AG09319 (cell line): ENCODE results near the gene KCNQ2.

Experiments
- DNase-seq: peaks from one replicate; pipeline ENCODE4 v3.0.0-alpha.2; 2010; ENCODE audit warnings: low read depth; ENCODE audit errors: extremely low read depth
- CTCF ChIP-seq: IDR thresholded peaks from 2 replicates; pipeline ENCODE4 v1.5.1; 2011; ENCODE audit warnings: low read depth, mild to moderate bottlenecking, inconsistent platforms, low read length, moderate library complexity

Gene KCNQ2

GRCh38 chr20:63363013-63363957 is 109.2 kb downstream of the KCNQ2 start:
- no peak for DNase-seq
- TF ChIP-seq CTCF, result no peak

- DNase-seq, result no peak
- TF ChIP-seq CTCF, result no peak
Measured at GRCh38 chr20:63362436-63363009, 109.9 kb downstream of the KCNQ2 start.

- no peak for DNase-seq
- TF ChIP-seq CTCF, result no peak
Measured at GRCh38 chr20:63361519-63362435, 110.7 kb downstream of the KCNQ2 start.

- no peak for TF ChIP-seq CTCF
- no peak for DNase-seq
Measured at GRCh38 chr20:63360850-63361518, 111.5 kb downstream of the KCNQ2 start, which contains the start of gene CHRNA4. TSS of gene CHRNA4 (minus strand) at chr20:63361349. CDS start at chr20:63361165, 184 bp downstream.

GRCh38 chr20:63359937-63360849 is 112.3 kb downstream of the KCNQ2 start:
- TF ChIP-seq CTCF, result no peak
- no peak for DNase-seq
